ENCODE data around the gene COX6B2.

COX6B2 gene

GRCh38 chr19:55315956-55316525 lies 38.5 kb downstream of the COX6B2 start:
- in situ Hi-C loops (cut with MboI; ENCODE audit: low sequenced_read_pairs) = no loop called here

DNA sequence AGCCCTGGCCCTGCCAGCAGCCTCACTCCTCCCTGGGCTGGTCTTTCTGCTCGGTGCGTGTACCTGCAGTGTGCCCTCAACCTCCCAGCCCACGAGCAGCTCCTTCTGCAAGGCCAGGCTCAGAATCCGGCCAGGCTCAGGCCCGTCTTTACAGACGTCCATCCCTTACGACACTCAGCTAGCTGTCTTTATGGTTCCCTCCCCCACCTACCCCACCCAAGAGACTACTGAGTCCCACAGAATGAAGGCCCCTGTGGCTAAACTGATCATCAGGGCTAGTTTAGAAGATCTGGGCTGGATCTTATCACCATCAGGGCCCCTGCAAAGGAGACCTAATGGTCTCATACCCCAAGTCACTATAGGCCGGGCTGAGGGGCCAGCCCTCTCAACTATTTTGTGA lies 40.1 kb downstream of the COX6B2 start:
- in situ Hi-C loops (cut with MboI; ENCODE audit: low sequenced_read_pairs) = no loop called here

- in situ Hi-C loops (cut with MboI; ENCODE audit: low sequenced_read_pairs) = no loop called here
Measured at GRCh38 chr19:55312621-55313512, 41.7 kb downstream of the COX6B2 start.

DNA sequence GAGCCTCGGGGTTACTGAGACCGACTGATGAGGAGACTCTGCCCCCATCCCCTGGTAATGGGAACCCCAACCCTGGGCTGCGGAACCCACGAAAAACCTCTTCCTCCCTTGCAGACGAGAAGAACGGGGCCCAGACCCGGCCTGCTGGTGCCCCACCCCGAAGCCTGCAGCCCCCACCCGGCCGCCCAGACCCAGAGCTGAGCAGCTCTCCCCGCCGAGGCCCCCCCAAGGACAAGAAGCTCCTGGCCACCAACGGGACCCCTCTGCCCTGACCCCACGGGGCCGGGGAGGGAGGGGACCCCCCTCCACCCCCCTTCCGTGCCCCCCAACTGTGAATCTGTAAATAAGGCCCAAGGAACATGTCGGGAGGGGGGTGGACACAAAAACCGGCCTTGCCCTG lies 42.7 kb downstream of the COX6B2 start:
- in situ Hi-C loops (cut with MboI; ENCODE audit: low sequenced_read_pairs) = no loop called here

GRCh38 chr19:55311397-55311796 lies 43.1 kb downstream of the COX6B2 start:
- in situ Hi-C loops (cut with MboI; ENCODE audit: low sequenced_read_pairs) = no loop called here

DNA sequence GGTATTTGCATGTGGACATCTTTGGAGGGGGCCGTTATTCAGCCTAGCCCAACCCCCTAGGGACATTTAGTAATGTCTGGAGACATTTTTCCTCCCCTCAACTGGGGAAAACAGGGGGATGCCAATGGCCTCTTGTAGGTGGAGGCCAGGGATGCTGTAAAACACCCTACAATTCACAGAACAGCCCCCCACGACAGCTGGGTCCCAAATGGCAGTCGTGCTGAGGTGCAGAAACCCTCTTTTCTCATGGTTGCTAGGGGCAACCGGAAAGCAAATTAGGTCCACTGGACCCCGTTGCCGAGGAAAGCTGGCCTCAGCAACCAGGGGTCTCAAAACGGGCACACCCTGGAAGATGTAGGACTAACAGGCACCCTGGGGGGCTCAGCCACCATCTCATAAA lies 44.0 kb downstream of the COX6B2 start:
- in situ Hi-C loops (cut with MboI; ENCODE audit: low sequenced_read_pairs) = no loop called here

DNA sequence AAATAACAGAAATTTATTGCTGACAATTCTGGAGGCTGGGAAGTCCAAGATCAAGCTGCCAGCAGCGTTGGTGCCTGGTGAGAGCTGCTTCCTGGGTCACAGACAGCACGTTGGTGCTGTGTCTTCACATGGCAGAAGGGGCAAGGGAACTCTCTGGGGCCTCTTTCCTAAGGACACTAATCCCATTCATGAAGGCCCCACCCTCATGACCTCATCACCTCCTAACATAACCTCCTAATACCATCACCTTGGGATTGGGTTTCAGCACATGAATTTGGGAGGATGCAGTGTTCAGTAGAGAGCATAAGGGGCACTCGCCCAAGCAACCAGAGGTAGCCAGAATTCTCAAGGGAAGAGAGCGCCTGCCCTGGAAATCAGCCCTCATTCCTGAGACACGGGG lies 45.1 kb downstream of the COX6B2 start:
- in situ Hi-C loops (cut with MboI; ENCODE audit: low sequenced_read_pairs) = no loop called here

DNA sequence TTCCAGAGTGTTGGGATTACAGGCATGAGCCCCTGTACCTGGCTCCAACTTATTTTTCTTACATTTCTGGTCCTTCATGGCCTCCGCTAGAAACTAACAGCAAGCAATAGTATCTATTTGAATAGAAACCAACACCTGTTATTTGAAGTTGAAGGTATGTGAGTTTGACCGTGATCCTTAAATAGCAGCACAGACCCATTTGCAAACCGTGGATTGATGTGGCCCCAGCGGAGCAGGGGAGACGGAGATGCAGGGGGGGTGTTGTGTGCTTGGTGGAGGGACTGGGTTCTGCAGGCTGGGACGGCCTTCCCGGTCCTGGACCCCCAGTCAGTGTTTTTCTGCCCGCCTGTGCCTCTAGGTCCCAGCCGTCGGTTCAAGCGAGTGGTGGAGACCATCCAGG lies 46.2 kb downstream of the COX6B2 start:
- in situ Hi-C loops (cut with MboI; ENCODE audit: low sequenced_read_pairs) = no loop called here

DNA sequence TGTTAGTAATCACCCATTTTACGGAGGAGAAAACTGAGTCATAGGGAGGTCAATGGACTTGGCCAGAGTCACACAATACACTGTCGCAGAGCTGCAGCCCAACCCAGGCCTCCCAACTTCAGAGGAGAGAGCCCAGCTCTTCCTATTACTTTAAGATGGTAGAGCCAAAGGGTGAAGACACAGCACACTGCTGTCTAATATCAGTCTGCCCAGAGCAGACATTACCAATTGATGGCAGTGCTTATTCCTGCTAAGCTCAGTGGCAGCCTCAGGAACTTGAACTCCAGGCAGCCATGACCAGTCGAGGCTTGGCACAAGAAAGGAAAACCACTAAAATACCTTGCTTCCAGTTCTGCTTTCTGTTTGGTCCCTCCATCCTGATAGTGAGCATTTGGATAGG lies 47.8 kb downstream of the COX6B2 start:
- in situ Hi-C loops (cut with MboI; ENCODE audit: low sequenced_read_pairs) = no loop called here

GRCh38 chr19:55305983-55306562 lies 48.4 kb downstream of the COX6B2 start:
- in situ Hi-C loops (cut with MboI; ENCODE audit: low sequenced_read_pairs) = no loop called here

DNA sequence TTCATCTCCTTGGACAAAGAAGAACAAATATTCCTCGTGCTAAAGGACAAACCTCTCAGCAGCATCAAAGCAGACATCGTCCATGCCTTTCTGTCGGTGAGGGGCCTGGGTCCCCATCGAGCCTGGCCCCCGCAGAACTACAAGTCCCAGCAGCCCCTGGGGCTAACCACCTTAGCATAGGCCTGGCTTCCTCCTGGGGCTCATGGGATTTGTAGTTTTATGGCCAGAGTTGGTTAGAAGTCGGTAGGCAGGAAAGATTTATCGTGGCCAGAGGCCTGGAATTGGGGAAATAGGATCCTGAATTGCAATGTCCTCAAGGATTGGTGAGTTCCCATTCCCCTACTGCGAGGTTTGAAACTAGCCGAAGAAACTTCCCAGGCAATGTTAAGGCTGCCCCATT lies 49.0 kb downstream of the COX6B2 start:
- in situ Hi-C loops (cut with MboI; ENCODE audit: low sequenced_read_pairs) = no loop called here

DNA sequence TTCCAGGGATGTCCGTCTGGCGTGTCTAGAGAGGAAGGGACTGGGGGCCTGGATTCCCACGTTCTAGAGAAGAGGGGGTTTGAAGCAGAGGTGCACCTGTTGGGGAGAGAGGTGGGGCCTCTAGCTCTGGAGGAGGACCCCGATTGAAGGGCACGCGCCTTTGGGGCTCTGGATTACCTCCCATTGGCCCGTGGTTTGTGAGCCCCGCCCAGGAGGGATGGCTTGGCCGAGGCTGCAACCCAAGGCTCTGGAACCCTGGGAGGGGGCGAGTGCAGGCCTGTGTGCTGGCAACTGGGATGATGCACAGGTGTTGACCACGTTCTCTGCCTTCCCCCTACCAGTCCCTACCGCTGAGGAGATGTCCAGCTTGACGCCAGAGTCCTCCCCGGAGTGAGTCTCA lies 49.5 kb downstream of the COX6B2 start:
- in situ Hi-C loops (cut with MboI; ENCODE audit: low sequenced_read_pairs) = no loop called here

DNA sequence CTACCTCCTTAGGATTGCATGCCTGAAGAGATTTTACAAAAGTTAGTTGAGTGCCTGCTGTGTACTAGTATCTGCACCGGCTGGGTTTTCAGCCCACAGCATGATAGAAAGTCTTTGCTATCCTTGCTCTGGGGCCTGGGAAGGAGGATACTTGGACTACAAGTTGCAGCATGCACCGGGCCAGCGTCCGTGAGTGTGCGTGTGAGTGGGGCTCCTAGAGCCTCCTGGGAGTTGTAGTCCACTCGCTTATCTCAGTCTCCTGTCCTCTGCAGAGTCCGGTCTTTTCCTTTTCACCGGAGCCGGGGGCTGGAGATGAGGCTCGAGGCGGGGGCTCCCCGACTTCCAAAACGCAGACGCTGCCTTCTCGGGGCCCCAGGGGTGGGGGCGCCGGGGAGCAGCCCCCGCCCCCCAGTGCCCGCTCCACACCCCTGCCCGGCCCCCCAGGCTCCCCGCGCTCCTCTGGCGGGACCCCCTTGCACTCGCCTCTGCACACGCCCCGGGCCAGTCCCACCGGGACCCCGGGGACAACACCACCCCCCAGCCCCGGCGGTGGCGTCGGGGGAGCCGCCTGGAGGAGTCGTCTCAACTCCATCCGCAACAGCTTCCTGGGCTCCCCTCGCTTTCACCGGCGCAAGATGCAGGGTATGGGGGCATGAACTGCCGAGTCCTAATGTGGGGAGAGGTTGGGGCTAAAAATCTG lies 50.1 kb downstream of the COX6B2 start:
- in situ Hi-C loops (cut with MboI; ENCODE audit: low sequenced_read_pairs) = no loop called here

- in situ Hi-C loops (cut with MboI; ENCODE audit: low sequenced_read_pairs) = no loop called here
Measured at GRCh38 chr19:55303477-55303876, 51.0 kb downstream of the COX6B2 start.

DNA sequence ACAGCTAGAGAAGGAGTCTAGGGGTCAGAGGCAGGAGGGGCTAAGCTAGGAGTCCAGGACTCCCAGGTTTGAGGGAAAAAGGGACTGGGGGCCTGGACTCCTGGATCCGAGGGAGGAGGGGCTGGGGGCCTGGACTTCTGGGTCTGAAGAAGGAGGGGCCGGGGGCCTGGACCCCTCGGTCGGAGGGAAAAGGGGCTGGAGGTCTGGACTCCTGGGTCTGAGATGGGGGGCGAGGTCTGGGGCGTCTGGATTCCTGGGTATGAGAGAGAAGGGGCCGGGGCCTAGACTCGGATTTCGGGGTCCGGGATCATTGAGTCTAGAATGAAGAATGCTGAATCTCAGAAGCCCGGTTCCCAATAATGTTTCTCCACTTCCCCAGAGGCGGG lies 52.2 kb downstream of the COX6B2 start:
- in situ Hi-C loops (cut with MboI; ENCODE audit: low sequenced_read_pairs) = no loop called here

DNA sequence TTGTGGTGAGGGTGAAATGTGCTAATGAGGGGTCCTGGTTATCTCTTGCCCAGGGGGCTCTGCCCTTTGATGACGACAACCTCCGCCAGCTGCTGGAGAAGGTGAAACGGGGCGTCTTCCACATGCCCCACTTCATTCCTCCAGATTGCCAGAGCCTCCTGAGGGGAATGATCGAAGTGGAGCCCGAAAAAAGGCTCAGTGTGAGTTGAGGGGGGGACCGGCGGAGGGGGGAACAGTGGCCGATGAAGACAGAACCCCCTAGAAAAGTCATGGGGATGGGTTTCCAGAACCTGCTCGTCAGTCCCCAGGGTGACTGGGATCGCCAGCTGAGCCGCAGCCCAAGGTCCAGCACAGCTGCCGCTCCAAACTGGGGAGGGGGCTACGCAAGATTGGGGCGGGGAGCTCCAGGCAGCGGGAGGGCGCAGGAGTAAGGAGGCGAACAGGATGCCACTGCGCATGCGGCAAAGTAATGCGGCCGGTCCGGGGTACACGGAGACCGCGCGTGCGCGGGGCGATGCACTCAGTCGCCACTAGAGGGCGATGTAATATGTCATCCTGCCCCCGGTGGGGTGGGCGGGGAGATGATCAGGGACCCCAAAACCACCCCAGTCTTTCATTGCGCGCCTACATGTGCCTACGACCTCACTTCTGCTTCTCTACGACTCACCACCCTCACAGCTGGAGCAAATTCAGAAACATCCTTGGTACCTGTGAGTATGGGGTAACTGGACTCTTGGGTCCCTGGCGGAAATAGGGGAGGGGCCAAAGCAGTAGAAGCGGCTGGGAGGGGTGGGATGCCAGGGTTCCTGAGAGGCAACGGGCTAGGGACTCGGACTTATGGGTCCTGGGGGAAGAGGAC lies 52.8 kb downstream of the COX6B2 start:
- in situ Hi-C loops (cut with MboI; ENCODE audit: low sequenced_read_pairs) = no loop called here

DNA sequence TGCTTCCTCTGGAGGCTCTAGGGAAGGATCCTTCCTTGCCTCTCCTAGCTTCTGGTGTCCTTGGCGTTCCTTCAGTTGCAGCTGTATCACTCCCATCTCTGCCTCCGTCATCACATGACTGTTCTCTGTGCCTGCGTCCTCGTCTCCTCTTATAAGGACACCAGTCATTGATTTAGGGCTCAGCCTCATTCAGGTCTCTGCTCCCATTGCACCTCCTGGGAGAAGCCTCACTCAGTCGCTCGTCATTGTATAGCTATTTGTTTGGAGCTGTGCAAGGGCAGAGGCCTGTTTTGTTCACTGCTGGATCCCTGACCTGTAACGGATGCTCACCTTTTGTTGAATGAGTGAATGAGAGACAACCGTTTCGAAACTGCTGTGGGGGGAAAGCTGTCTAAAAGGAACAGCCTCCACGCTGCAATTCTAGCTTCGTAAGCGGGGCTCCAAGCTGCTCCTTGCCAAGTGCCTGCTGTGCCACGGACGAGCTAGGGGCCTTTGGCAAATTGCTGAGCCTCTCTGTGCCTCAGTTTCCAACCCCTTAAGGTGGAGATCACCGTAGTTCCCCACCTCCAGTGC lies 53.5 kb downstream of the COX6B2 start:
- in situ Hi-C loops (cut with MboI; ENCODE audit: low sequenced_read_pairs) = no loop called here

DNA sequence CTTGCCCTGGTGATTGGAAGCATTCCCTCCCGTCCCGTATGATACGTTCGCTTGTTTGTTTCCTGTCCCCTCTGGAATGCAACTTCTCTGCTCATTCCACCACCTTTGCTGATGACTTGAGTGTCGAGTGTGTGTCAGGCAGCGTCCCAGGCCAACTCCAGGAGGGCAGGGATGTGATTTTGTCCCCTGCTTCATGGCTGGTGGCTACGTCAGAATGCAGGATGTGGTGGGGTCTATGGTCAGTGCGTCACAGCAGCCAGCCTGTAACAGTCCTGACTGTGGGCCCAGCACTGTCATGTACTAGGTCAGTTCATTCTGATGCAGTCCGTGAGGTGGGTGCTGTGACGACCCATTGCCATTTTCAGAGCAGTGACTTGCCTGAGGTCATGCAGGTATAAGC lies 54.5 kb downstream of the COX6B2 start:
- in situ Hi-C loops (cut with MboI; ENCODE audit: low sequenced_read_pairs) = no loop called here
